Islet of Langerhans (tissue), 1 donor: ENCODE results near the gene MOG.

Experiments
- FAIRE-seq: peaks from one replicate; lab custom pipeline; 2011; peaks lifted over from hg19 to GRCh38; lab: Jason Lieb, UNC

MOG gene

GRCh38 chr6:29656798-29657197 lies at the start of gene MOG:
TSS of gene MOG (plus strand) at chr6:29657092. CDS start at chr6:29657210, 118 bp downstream.
- no peak for FAIRE-seq

GRCh38 chr6:29608131-29608530 lies 48.8 kb upstream of the MOG start:
- FAIRE-seq, result no peak

DNA sequence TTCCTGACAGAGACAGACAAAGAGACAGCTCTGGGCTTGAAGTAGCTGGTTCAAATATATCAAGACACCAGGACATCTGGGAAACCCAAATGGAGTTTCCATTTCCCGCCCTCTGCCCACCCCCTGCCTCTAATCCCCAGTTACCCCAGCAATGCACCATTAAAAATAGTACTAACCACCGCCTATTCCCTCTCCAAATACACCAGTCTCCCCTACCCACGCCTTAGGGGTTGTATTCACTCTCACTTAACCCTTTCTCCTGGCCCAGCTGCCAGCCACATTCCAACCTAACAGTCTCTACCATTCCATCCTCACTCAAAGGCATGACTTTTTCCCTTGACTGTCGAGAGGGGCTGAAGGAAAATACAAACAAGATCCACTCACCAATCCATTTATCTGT lies 46.4 kb upstream of the MOG start:
- FAIRE-seq, result no peak

DNA sequence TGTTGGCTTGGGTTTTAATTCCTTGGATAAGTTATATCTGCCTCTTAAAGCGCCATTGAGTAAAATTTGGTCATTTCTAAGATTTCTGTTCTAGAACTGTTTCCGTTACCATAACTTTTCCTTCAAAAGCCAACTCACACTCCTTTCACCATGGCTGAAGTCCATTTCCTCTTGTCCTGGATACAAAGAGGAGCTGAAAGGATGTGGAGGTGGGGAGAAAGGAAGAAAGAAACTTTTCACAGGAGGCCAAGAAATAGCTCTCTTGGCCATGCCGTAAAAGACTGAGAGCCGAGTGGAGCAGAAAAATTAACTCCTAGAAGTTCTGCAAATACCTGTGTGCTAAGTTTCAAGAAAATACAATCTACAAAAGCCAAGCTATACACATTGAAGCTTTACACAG lies 45.5 kb upstream of the MOG start:
- no peak for FAIRE-seq

GRCh38 chr6:29617782-29618554 lies 38.9 kb upstream of the MOG start:
- no peak for FAIRE-seq

DNA sequence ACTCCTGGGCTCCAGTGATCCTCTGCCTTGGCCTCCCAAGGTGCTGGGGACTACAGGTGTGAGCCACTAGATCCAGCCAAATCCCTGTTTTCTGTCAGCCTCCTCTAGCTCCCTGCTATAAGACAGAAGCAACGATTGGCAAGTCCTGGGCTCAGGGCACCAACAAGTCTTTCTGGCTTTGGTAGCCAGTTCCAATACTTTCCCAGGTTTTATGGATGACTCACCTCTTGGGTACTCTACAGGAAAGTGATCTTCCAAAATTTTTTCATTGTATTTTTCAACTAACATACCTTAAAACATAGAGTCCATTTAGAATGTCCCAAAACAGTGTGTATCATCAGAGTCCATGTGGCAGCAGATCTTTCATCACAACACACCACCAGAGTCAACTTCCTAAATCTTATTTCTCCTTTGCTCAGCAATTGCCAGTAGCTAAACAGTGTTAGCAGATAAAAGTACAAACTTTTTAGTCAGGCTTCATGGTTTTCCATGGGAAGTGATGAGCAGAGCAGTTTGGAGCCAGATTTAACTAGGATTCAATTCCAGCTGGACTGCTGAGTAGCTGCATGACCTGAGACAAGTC lies 37.2 kb upstream of the MOG start:
- FAIRE-seq, result no peak

- FAIRE-seq, result no peak
Measured at GRCh38 chr6:29620630-29621029, 36.3 kb upstream of the MOG start.

GRCh38 chr6:29624520-29624961 lies 32.4 kb upstream of the MOG start:
- no peak for FAIRE-seq

DNA sequence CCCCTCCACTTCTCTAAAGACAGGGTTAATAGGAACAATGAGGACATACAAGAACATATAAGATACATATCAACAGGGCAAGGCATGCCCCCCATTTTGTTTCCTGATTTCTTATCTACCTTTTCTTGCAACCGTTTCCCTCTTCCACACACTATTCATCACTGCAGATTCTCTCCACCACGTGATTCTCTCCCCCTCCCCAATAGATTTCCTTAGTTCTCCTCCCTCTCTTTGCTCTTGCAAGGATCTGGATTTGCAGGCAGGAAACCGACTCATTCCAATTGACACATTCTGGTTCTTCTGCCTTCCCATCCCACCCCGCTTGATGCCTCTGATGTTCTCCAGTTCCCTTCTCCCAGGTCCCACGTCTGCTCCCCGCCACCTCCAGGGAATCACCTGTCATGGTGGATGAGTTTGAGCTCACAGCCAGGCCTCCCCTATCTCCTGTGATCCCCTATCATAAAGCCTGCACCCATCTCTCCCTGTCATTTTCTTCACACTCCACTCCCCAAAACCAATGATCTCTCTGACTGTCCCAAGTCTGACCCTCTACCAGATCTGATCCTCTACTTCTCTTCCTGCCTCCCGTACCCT lies 31.5 kb upstream of the MOG start:
- FAIRE-seq, result no peak

- FAIRE-seq, result no peak
Measured at GRCh38 chr6:29626948-29627754, 29.7 kb upstream of the MOG start.

DNA sequence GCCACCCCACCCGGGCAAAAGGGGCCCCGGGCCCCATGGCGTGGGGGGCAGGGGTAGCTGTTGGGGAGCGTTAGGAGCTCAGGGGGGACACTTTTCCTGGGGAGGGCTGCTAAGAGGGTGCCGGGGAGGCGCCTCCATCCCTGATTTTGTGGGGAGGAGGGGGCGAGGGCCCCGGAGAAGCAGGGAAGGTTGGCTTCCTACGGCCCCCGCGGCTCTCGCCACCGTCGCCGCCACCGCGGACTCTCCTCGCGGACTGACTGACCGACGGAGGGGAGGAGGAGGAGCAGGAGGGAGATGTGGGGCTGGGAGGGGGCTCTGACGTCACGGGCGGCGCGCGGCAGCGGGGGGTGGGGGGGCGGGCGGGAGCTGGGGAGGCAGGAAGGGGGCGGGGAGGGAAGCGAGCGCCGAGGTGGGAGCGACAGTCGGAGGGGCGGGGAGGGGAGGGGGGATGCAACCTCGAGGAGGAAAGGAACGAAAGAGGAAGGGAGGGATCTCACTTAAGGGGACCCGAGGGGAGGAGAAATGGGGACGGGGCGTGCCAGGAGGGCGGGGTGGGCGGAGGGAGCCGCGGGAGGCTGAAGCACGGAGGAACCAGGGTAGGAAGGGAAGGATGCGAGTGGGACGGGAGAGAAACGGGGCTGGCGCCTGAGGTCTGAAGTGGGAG lies 29.0 kb upstream of the MOG start:
- FAIRE-seq, result no peak

DNA sequence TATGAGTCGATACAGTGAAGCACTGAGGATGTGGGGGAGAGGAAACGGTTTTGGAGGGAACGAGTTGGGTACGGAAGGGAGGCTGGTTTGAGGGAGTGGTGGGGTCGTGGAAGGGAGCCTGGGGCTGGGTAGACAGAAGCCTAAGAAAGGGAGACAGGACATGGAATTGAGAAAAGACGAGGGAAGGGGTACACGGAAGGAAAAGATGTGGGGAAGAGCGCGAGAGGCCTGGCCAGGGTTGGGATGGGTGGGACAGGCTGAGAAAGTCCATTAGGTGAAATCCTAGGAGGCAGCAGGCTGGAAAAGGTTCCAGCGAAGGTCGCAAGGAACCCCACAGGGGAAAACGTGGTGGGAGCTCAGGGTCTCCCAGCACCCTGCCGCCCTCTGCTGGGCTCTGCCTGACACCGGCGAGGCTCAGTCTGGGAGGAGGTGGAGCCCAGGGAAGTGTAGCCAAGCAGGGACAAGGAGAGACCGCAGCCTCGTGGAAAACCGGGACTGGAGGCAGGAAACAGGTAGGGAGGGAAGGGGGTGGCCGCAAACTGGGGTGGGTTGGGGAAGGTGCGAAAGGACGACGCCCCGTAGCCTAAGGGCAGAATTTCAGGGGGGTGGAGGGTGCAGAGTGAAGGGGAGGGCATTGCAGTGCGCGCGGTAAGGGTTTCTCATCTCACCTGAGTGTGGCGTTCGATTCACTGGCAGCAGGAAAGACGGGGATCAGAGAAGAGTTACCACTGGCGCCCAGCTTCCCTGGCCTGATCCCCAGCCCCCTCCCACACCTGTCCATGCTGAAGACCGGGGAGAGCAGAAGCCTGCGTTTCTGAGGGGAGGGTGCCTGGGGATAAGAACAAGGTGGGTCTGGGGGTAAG lies 28.2 kb upstream of the MOG start:
- FAIRE-seq, result no peak

DNA sequence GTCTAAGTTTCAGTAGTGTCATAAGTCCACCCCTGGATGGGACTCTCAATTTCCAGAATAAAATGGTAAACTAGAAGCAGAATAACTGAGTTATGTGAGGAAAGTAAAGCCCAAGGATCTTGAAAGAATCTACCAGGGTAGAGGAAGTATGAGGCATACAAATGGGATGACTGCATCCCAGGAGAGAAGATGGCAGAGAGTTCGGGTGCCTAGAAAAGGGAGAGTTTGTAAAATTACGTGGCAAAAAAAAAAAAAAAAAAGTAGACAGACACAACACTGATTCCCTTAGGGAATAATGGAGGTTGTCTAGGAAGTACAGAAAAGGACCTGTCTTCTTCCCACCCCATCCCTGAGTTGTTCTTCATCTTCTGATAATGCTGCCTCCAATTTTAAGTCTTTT lies 27.3 kb upstream of the MOG start:
- no peak for FAIRE-seq

GRCh38 chr6:29630315-29630714 lies 26.6 kb upstream of the MOG start:
- FAIRE-seq, result no peak

GRCh38 chr6:29631209-29631810 lies 25.6 kb upstream of the MOG start:
- no peak for FAIRE-seq

DNA sequence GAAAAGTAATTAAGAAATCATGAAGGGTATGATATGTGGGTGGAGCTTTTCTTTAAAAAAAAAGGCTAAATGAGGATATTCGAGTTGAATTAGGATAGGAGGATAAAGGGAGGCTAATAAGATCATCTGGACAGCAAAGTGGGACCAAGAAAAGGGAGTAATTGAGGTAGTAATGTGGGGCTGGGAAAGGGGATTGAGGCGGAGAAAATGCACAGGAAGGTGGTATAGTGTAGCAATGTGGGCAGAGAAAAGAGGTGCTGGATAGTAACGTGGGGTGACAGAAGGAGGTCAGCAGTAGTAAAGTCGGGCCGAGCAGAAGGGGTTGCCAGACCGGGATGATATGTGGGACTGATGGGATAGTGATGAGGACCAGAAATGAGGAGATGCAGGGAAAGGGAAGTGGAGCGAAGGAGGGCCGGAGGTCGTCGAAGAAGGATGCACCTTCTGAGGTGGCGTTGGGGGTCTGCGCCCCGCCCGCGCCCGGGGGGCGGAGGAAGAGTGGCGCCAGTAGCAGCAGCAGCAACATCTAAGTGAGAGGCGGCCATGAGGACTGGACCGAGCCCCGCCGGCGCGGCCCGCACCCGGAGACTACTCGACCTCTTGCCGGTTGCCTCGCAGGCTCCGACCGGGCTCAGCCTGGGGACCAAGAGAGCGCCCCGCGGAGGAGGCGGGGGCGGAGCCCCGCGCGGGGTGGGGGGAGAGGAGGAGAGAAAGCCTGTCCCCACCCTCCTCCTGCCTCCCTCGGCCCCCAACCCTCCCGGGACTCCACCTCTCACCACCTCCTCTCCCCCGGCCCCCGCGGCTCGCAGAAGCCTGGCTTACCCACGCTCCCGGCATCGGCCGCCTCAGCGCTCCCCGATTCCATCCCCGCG lies 24.8 kb upstream of the MOG start:
- no peak for FAIRE-seq

GRCh38 chr6:29632789-29633533 lies 23.9 kb upstream of the MOG start, which contains the start of gene GABBR1:
TSS of gene GABBR1 (minus strand) at chr6:29633183. CDS start at chr6:29632385, 798 bp downstream.
- no peak for FAIRE-seq

GRCh38 chr6:29633534-29633905 lies 23.4 kb upstream of the MOG start:
- FAIRE-seq, result no peak

DNA sequence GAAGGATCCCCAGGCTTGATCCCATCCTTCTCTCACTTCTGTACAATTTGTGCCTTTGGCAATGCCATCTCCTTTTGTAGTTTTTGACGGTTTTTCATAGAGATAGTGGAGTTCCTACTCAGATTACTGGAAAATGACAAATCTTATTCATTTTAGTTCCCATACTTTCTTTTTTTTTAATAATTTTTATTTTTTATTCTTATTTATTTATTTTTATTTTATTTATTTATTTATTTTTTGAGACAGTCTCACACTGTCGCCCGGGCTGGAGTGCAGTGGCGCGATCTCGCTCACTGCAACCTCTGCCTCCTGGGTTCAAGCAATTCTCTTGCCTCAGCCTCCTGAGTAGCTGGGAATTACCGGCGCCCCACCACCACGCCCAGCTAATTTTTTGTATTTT lies 19.6 kb upstream of the MOG start:
- no peak for FAIRE-seq
